IMR-90 (cell line): ENCODE measurements around the gene CYP19A1. TPM values are rescaled to one million over a fixed set of nuclear protein-coding genes. Genes with fewer than 3 reads are reported as not detected.
A peak's percentile ranks its signal among the peaks of the same experiment; 100 is the strongest.

Source experiments
- ATAC-seq: fragments of 200-7000 bp; cut with Tn5 transposase; 2 replicates; pipeline ENCODE4 v1.9.1; 2020; ENCODE audit warnings: low read depth, mild to moderate bottlenecking, moderate library complexity
- BruUV-seq: library from RNA; stranded (reverse); fragments of 400-500 nt; replicated peaks from 2 replicates; lab custom pipeline; 2021; lab: Mats Ljungman, UMichigan
- CTCF ChIA-PET: fragments of 300-600 bp; formaldehyde crosslinking; extraction: SDS; loops from one replicate; lab custom pipeline; 2021; ENCODE audit warnings: antibody characterized with exemption; lab: Yijun Ruan, JAX
- POLR2A ChIA-PET: fragments of 300-600 bp; sonication (Branson Sonifier 250); formaldehyde crosslinking; loops from one replicate; lab custom pipeline; 2022; ENCODE audit warnings: antibody characterized with exemption; ENCODE audit not compliant: unreplicated experiment; lab: Charles Lee
- DNase-seq: peaks from one replicate; pipeline ENCODE4 v3.0.0; 2013
- H2AFZ ChIP-seq: replicated peaks from 2 replicates; pipeline ENCODE3; 2013; ENCODE audit warnings: low read length, mild to moderate bottlenecking; ENCODE audit not compliant: poor library complexity
- H2AK5ac ChIP-seq: 2 replicates; pipeline ENCODE4 v1.6.1; 2013; ENCODE audit warnings: low read depth, low read length, inconsistent platforms
- H2AK9ac ChIP-seq: replicated peaks from 2 replicates; pipeline ENCODE3; 2013; ENCODE audit warnings: mild to moderate bottlenecking, low read depth, low read length, moderate library complexity; ENCODE audit not compliant: poor library complexity
- H2BK120ac ChIP-seq: 2 replicates; pipeline ENCODE4 v1.6.1; 2013; ENCODE audit warnings: low read depth, low read length, inconsistent platforms
- H2BK15ac ChIP-seq: 3 replicates; pipeline ENCODE4 v1.6.1; 2013; ENCODE audit warnings: low read depth, low read length, inconsistent platforms
- H2BK20ac ChIP-seq: 2 replicates; pipeline ENCODE4 v1.6.1; 2013; ENCODE audit warnings: low read depth, mild to moderate bottlenecking, inconsistent platforms, low read length, moderate library complexity
- H2BK5ac ChIP-seq: 2 replicates; pipeline ENCODE4 v1.6.1; 2013; ENCODE audit warnings: mild to moderate bottlenecking, low read depth, low read length, inconsistent platforms; ENCODE audit not compliant: poor library complexity, severe bottlenecking
- H3K14ac ChIP-seq: replicated peaks from 2 replicates; pipeline ENCODE4 v1.6.1; 2013; ENCODE audit warnings: low read depth, low read length, inconsistent platforms
- H3K18ac ChIP-seq: 2 replicates; pipeline ENCODE4 v1.6.1; 2013; ENCODE audit warnings: low read depth, low read length, control low read depth
- H3K23ac ChIP-seq: 2 replicates; pipeline ENCODE4 v1.6.1; 2013; ENCODE audit warnings: low read depth, low read length, inconsistent platforms
- H3K27ac ChIP-seq: 2 replicates; pipeline ENCODE4 v1.5.1; 2013; ENCODE audit warnings: mild to moderate bottlenecking, control low read depth, low read length; ENCODE audit not compliant: insufficient read depth
- H3K27me3 ChIP-seq: 2 replicates; pipeline ENCODE4 v1.6.1; 2013; ENCODE audit warnings: low read length; ENCODE audit not compliant: control insufficient read depth, insufficient read depth
- H3K36me3 ChIP-seq: 2 replicates; pipeline ENCODE4 v1.6.1; 2013; ENCODE audit warnings: low read length, mixed read lengths; ENCODE audit not compliant: control insufficient read depth, insufficient read depth
- H3K4ac ChIP-seq: 2 replicates; pipeline ENCODE4 v1.6.1; 2013; ENCODE audit warnings: low read depth, low read length, inconsistent platforms
- H3K4me1 ChIP-seq: 2 replicates; pipeline ENCODE4 v1.6.1; 2013; ENCODE audit warnings: low read length, mixed read lengths; ENCODE audit not compliant: control insufficient read depth, insufficient read depth
- H3K4me2 ChIP-seq: 2 replicates; pipeline ENCODE4 v1.6.1; 2013; ENCODE audit warnings: low read depth, mild to moderate bottlenecking, control low read depth, low read length, moderate library complexity
- H3K4me3 ChIP-seq: 2 replicates; pipeline ENCODE4 v1.5.1; 2013; ENCODE audit warnings: low read depth, mild to moderate bottlenecking, control low read depth, low read length, moderate library complexity; ENCODE audit not compliant: insufficient read depth
- H3K56ac ChIP-seq: 2 replicates; pipeline ENCODE4 v1.6.1; 2013; ENCODE audit warnings: low read length, inconsistent platforms; ENCODE audit not compliant: insufficient read depth; ENCODE audit errors: extremely low read depth
- H3K79me1 ChIP-seq, 2 experiments: 2 replicates each; pipeline ENCODE4 v1.6.1; 2013; ENCODE audit warnings: low read length in 2 of 2, inconsistent platforms in 1 of 2, low read depth in 1 of 2
- H3K9ac ChIP-seq: 2 replicates; pipeline ENCODE4 v1.6.1; 2013; ENCODE audit warnings: low read depth, low read length, control low read depth
- H3K9me1 ChIP-seq: 2 replicates; pipeline ENCODE4 v1.6.1; 2013; ENCODE audit warnings: low read length, inconsistent platforms; ENCODE audit not compliant: insufficient read depth
- H3K9me3 ChIP-seq: 2 replicates; pipeline ENCODE4 v1.6.1; 2013; ENCODE audit warnings: low read length; ENCODE audit not compliant: control insufficient read depth, insufficient read depth
- H4K20me1 ChIP-seq: 2 replicates; pipeline ENCODE4 v1.6.1; 2013; ENCODE audit warnings: low read length, inconsistent platforms; ENCODE audit not compliant: insufficient read depth
- H4K5ac ChIP-seq: 2 replicates; pipeline ENCODE4 v1.6.1; 2013; ENCODE audit warnings: mild to moderate bottlenecking, low read depth, low read length, control low read depth
- H4K8ac ChIP-seq, 2 experiments: 2 replicates each; pipeline ENCODE4 v1.6.1; 2013; ENCODE audit warnings: low read depth in 2 of 2, low read length in 2 of 2, control low read depth in 1 of 2, inconsistent platforms in 1 of 2
- H4K91ac ChIP-seq: 2 replicates; pipeline ENCODE4 v1.6.1; 2013; ENCODE audit warnings: low read depth, low read length, inconsistent platforms; ENCODE audit not compliant: insufficient read depth
- CEBPB ChIP-seq: IDR thresholded peaks from 2 replicates; pipeline ENCODE4 v1.6.1; 2012; ENCODE audit warnings: low read depth, low read length, improper control_type of control experiment
- CHD1 ChIP-seq: IDR thresholded peaks from 2 replicates; pipeline ENCODE4 v1.6.1; 2012; ENCODE audit warnings: low read depth, low read length, improper control_type of control experiment
- CTCF ChIP-seq: conservative IDR thresholded peaks from 2 replicates; pipeline ENCODE4 v1.5.1; 2012; ENCODE audit warnings: mild to moderate bottlenecking, low read depth, low read length, improper control_type of control experiment
- ELK1 ChIP-seq: fragments of 150-350 bp; IDR thresholded peaks from 2 replicates; pipeline ENCODE4 v1.6.1; 2016; ENCODE audit warnings: low read depth, mild to moderate bottlenecking, low read length, moderate library complexity, borderline replicate concordance
- FOS ChIP-seq: fragments of 150-350 bp; IDR thresholded peaks from 2 replicates; pipeline ENCODE4 v1.6.1; 2016; ENCODE audit warnings: low read depth, low read length
- MAFK ChIP-seq: IDR thresholded peaks from 2 replicates; pipeline ENCODE4 v1.6.1; 2012; ENCODE audit warnings: low read depth, low read length, improper control_type of control experiment
- MAZ ChIP-seq: IDR thresholded peaks from 2 replicates; pipeline ENCODE4 v1.6.1; 2012; ENCODE audit warnings: low read depth, mild to moderate bottlenecking, low read length, improper control_type of control experiment, moderate library complexity, borderline replicate concordance
- MXI1 ChIP-seq: IDR thresholded peaks from 2 replicates; pipeline ENCODE4 v1.6.1; 2012; ENCODE audit warnings: low read depth, mild to moderate bottlenecking, low read length, moderate library complexity, borderline replicate concordance
- RAD21 ChIP-seq: IDR thresholded peaks from 2 replicates; pipeline ENCODE4 v1.6.1; 2012; ENCODE audit warnings: low read length, improper control_type of control experiment
- RCOR1 ChIP-seq: IDR thresholded peaks from 2 replicates; pipeline ENCODE4 v1.6.1; 2012; ENCODE audit warnings: mild to moderate bottlenecking, low read length, improper control_type of control experiment; ENCODE audit not compliant: insufficient replicate concordance
- RFX5 ChIP-seq: IDR thresholded peaks from 2 replicates; pipeline ENCODE4 v1.8.0; 2012; ENCODE audit warnings: low read depth, mild to moderate bottlenecking, low read length, moderate library complexity
- SMC3 ChIP-seq: fragments of 150-350 bp; IDR thresholded peaks from 2 replicates; pipeline ENCODE4 v1.6.1; 2016; ENCODE audit warnings: low read depth, mild to moderate bottlenecking, antibody characterized with exemption, low read length, moderate library complexity
- USF2 ChIP-seq: fragments of 150-350 bp; IDR thresholded peaks from 2 replicates; pipeline ENCODE4 v1.6.1; 2017; ENCODE audit warnings: mild to moderate bottlenecking, antibody characterized with exemption, low read length, low read depth
- WGBS, 2 experiments: methylation state at CpG; one replicate each; pipeline versions ENCODE4 v1.1.5 to v1.1.7; 2013; ENCODE audit warnings: missing lambda C conversion rate in 2 of 2; ENCODE audit not compliant: insufficient read length in 1 of 2; ENCODE audit errors: extremely low coverage in 2 of 2; 5-methylcytosine and 5-hydroxymethylcytosine counted together
- dilution Hi-C: fragments of 300-500 bp; cut with HindIII; formaldehyde crosslinking; loops from one replicate; pipeline ENCODE4 v1.14.3; 2018; ENCODE audit warnings: low sequenced_read_pairs; ENCODE audit not compliant: unreplicated experiment
- in situ Hi-C: fragments of 300-500 bp; cut with MboI; formaldehyde crosslinking; loops from 3 replicates; pipeline ENCODE4 v1.14.3; 2019; ENCODE audit warnings: low sequenced_read_pairs, inconsistent platforms, mixed read lengths
- intact Hi-C: fragments of 100-400 bp; cut with micrococcal nuclease; formaldehyde crosslinking; loops from 2 replicates; pipeline ENCODE4 v1.10.0; 2022
- polyA plus RNA-seq, 3 experiments: library from polyadenylated mRNA; depleted of rRNA; stranded (reverse); fragments of >200 nt; gene quantifications; 2 replicates each; pipeline ENCODE4 v1.2.3, GENCODE V29; 2012; ENCODE audit warnings: low replicate concordance in 1 of 3
- total RNA-seq: library from RNA; depleted of rRNA; stranded (reverse); fragments of >200 nt; gene quantifications from 2 replicates; pipeline ENCODE4 v1.2.3, GENCODE V29; 2012

CYP19A1 gene
- total and polyA plus RNA-seq, 2 of the 4 experiments (the other 2 are of a cell fraction) = not detected

GRCh38 chr15:51332206-51333147 is 5.9 kb downstream of the CYP19A1 start:
- H4K91ac ChIP-seq = no peak overlapping the region
- no peak overlapping the region for H3K23ac ChIP-seq
- intact Hi-C loops = no loop called here
- no TSS peak for BruUV-seq
- no peak overlapping the region for H2AK9ac ChIP-seq
- no peaks in the 10 kb centered on the region for H3K79me1 ChIP-seq
- H3K9me1 ChIP-seq = no peaks in the 10 kb centered on the region
- no peak overlapping the region for H2BK15ac ChIP-seq
- no peak overlapping the region for H3K4ac ChIP-seq
- H2AK5ac ChIP-seq = no peak overlapping the region
- no peak overlapping the region for H4K8ac ChIP-seq
- H3K27me3 ChIP-seq = peaks cover 14% of the 10 kb centered on the region
- H2BK5ac ChIP-seq = no peak overlapping the region
- dilution Hi-C loops = no loop called here
- H3K9me3 ChIP-seq = no peaks in the 10 kb centered on the region
- no peak overlapping the region for H3K9ac ChIP-seq
- POLR2A ChIA-PET = no interaction called here
- H3K4me2 ChIP-seq = no peak overlapping the region
- no peaks in the 10 kb centered on the region for H3K36me3 ChIP-seq
- no peak overlapping the region for H3K14ac ChIP-seq
- no peak overlapping the region for H3K27ac ChIP-seq
- no peak overlapping the region for H3K18ac ChIP-seq
- 71% methylated on average over 1 of the region's 4 CpGs; no CpG with 5 or more reads in 1 of the 2 experiments for WGBS, 2 experiments
- H2BK120ac ChIP-seq = no peak overlapping the region
- no peak overlapping the region for H2AFZ ChIP-seq
- no peak overlapping the region for H3K56ac ChIP-seq
- no peaks in the 10 kb centered on the region for H4K20me1 ChIP-seq
- no peak overlapping the region for H2BK20ac ChIP-seq
- in situ Hi-C loops = no loop called here
- no peaks in the 10 kb centered on the region; the same call in 1 of the 2 replicates for H3K4me1 ChIP-seq
- TF ChIP-seq FOS = no peak
- TF ChIP-seq MXI1 = no peak
- no peak for TF ChIP-seq ELK1
- TF ChIP-seq RFX5 = no peak
- no peak for TF ChIP-seq SMC3
- no peak for TF ChIP-seq MAZ
- no peak for TF ChIP-seq USF2
- no peak for TF ChIP-seq CHD1
- TF ChIP-seq CEBPB = no peak
- no peak for TF ChIP-seq RAD21
- TF ChIP-seq CTCF = no peak
- TF ChIP-seq RCOR1 = no peak
- TF ChIP-seq MAFK = no peak
- no peak overlapping the region for H3K4me3 ChIP-seq
- DNase-seq (no peak), ATAC-seq (peak; percentile 51; the same call in 1 of the 2 replicates)
- CTCF ChIA-PET = no interaction called here
- no peak overlapping the region for H4K5ac ChIP-seq
